GM12878 (cell line): Measurements from ENCODE around the gene TNNC2. TPM values are rescaled to one million over a fixed set of nuclear protein-coding genes. Genes with fewer than 3 reads are reported as not detected.

Source experiments
- EZH2 ChIP-seq: IDR thresholded peaks from 2 replicates; pipeline ENCODE4 v1.6.1; 2012; ENCODE audit warnings: low read depth, mild to moderate bottlenecking, control low read depth, inconsistent platforms, low read length, borderline replicate concordance; ENCODE audit not compliant: control insufficient read depth
- IKZF1 ChIP-seq: fragments of 450-650 bp; conservative IDR thresholded peaks from 2 replicates; pipeline ENCODE4 v1.6.1; 2017; ENCODE audit warnings: antibody characterized with exemption, mild to moderate bottlenecking
- MYB ChIP-seq: fragments of 150-350 bp; IDR thresholded peaks from 2 replicates; pipeline ENCODE4 v1.6.1; 2014; ENCODE audit warnings: mild to moderate bottlenecking, low read depth, low read length, borderline replicate concordance
- ZNF687 ChIP-seq: fragments of 450-650 bp; IDR thresholded peaks from 2 replicates; pipeline ENCODE4 v1.6.1; 2017; ENCODE audit warnings: mild to moderate bottlenecking, moderate library complexity
- polyA plus RNA-seq, 11 experiments: library from polyadenylated mRNA; depleted of rRNA in 4 of 11; unstranded in 6 of 11; stranded (reverse) in 5 of 11; fragments of >200 nt; fragmentation: Nextera tagmentation in 4 of 11; fragmentation: Illumina TruSeq in 1 of 11; extraction: Ambion mirVana in 4 of 11; extraction: Trizol in 1 of 11; gene quantifications; 1 replicate in 1 of 11; 2 replicates in 10 of 11; pipeline versions ENCODE4 v1.2.1 to v1.2.3, GENCODE V29; 2011 to 2016; ENCODE audit warnings: inconsistent platforms in 2 of 11, missing spikeins in 2 of 11, low read depth in 1 of 11
- total RNA-seq, 4 experiments: library from RNA; depleted of rRNA in 3 of 4; stranded (reverse); fragments of >200 nt in 3 of 4; fragmentation: Illumina TruSeq in 1 of 4; extraction: Trizol in 1 of 4; gene quantifications; 2 replicates each; pipeline versions ENCODE4 v1.2.1 to v1.2.3, GENCODE V29; 2013 to 2021
- TF ChIP-seq, protein P1 (sequence below): fragments of 450-650 bp; formaldehyde crosslinking; IDR thresholded peaks from 2 replicates; pipeline ENCODE4 v1.4.0; 2022; ENCODE audit warnings: mild to moderate bottlenecking, moderate library complexity

TNNC2 gene
- total and polyA plus RNA-seq, 10 of the 15 experiments (the other 5 are each of a cell fraction or from before 2014, with no cell fraction given): 0.37 TPM; not detected in 9

DNA sequence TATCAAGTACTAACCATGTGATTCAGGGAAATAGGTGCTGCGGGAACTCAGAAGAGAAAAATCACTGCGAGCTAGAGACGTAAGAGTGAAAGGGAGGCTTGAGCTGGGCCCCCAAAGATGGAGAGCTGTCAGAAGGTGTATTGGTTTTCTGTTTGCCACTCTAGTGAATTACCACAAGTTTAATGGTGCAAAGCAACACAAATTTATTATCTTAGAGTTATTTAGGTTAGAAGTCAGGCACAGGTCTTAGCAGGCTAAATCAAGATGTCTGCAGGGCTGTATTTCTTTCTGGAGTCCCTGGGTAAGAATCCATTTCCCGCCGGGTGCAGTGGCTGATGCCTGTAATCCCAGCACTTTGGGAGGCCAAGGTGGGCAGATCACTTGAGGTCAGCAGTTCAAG is 32.8 kb upstream of the TNNC2 start (continued):
- no peak for TF ChIP-seq ZNF687
- TF ChIP-seq EZH2: no peak
- no peak for TF ChIP-seq IKZF1
- TF ChIP-seq, protein P1, sequence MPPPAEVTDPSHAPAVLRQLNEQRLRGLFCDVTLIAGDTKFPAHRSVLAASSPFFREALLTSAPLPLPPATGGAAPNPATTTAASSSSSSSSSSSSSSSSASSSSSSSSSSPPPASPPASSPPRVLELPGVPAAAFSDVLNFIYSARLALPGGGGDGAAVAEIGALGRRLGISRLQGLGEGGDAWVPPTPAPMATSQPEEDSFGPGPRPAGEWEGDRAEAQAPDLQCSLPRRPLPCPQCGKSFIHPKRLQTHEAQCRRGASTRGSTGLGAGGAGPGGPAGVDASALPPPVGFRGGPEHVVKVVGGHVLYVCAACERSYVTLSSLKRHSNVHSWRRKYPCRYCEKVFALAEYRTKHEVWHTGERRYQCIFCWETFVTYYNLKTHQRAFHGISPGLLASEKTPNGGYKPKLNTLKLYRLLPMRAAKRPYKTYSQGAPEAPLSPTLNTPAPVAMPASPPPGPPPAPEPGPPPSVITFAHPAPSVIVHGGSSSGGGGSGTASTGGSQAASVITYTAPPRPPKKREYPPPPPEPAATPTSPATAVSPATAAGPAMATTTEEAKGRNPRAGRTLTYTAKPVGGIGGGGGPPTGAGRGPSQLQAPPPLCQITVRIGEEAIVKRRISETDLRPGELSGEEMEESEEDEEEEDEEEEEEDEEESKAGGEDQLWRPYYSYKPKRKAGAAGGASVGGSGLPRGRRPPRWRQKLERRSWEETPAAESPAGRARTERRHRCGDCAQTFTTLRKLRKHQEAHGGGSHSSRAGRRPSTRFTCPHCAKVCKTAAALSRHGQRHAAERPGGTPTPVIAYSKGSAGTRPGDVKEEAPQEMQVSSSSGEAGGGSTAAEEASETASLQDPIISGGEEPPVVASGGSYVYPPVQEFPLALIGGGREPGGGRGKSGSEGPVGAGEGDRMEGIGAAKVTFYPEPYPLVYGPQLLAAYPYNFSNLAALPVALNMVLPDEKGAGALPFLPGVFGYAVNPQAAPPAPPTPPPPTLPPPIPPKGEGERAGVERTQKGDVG: no peak
- TF ChIP-seq MYB: no peak
